ENCODE data around the gene PPTC7. TPM values are rescaled to one million over a fixed set of nuclear protein-coding genes. Genes with fewer than 3 reads are reported as not detected.

The PPTC7 gene
- polyA plus RNA-seq, 1 donor from 2014 or later, result 7.2 TPM

GRCh38 chr12:110540048-110540447 is 43.1 kb downstream of the PPTC7 start:
- Histone ChIP-seq H3K9ac (ENCODE audit: low read length) (no peak overlapping the region), H3K79me2 (replicated peaks; ENCODE audit: insufficient read depth, low read length) (no peaks in the 10 kb centered on the region), H4K20me1 (ENCODE audit: insufficient read depth) (no peaks in the 10 kb centered on the region), H3K36me3 (ENCODE audit: insufficient read depth, low read length) (no peaks in the 10 kb centered on the region), H3K9me2 (ENCODE audit: insufficient read depth, low read length) (no peaks in the 10 kb centered on the region), H3K9me3 (ENCODE audit: low read length) (no peaks in the 10 kb centered on the region), H3K4me2 (ENCODE audit: low read length) (no peak overlapping the region), H3K4me3 (ENCODE audit: low read length) (no peak overlapping the region), H3K27me3 (ENCODE audit: insufficient read depth, low read depth, low read length) (no peaks in the 10 kb centered on the region), H2AFZ (ENCODE audit: low read depth, low read length) (no peak overlapping the region), H3K27ac (ENCODE audit: low read length) (no peak overlapping the region), H3F3A (ENCODE audit: insufficient read depth, low read length, poor library complexity, severe bottlenecking) (no peaks in the 10 kb centered on the region)
- TF ChIP-seq EZH2 (IDR thresholded peaks at IDR 0.05; ENCODE audit: borderline replicate concordance, insufficient read depth, low read length, poor library complexity, severe bottlenecking), result no peak
- TF ChIP-seq TAF1 (IDR thresholded peaks at IDR 0.05; ENCODE audit: low read depth), result no peak
- TF ChIP-seq, protein P1, sequence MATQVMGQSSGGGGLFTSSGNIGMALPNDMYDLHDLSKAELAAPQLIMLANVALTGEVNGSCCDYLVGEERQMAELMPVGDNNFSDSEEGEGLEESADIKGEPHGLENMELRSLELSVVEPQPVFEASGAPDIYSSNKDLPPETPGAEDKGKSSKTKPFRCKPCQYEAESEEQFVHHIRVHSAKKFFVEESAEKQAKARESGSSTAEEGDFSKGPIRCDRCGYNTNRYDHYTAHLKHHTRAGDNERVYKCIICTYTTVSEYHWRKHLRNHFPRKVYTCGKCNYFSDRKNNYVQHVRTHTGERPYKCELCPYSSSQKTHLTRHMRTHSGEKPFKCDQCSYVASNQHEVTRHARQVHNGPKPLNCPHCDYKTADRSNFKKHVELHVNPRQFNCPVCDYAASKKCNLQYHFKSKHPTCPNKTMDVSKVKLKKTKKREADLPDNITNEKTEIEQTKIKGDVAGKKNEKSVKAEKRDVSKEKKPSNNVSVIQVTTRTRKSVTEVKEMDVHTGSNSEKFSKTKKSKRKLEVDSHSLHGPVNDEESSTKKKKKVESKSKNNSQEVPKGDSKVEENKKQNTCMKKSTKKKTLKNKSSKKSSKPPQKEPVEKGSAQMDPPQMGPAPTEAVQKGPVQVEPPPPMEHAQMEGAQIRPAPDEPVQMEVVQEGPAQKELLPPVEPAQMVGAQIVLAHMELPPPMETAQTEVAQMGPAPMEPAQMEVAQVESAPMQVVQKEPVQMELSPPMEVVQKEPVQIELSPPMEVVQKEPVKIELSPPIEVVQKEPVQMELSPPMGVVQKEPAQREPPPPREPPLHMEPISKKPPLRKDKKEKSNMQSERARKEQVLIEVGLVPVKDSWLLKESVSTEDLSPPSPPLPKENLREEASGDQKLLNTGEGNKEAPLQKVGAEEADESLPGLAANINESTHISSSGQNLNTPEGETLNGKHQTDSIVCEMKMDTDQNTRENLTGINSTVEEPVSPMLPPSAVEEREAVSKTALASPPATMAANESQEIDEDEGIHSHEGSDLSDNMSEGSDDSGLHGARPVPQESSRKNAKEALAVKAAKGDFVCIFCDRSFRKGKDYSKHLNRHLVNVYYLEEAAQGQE (IDR thresholded peaks at IDR 0.05; ENCODE audit: borderline replicate concordance), result no peak
- no peak for TF ChIP-seq RAD21 (conservative IDR thresholded peaks at IDR 0.05)
- no peak for TF ChIP-seq SMC3 (conservative IDR thresholded peaks at IDR 0.05; ENCODE audit: poor library complexity)
- TF ChIP-seq EP300 (conservative IDR thresholded peaks at IDR 0.05; ENCODE audit: poor library complexity, severe bottlenecking), result no peak
- TF ChIP-seq, protein P2, sequence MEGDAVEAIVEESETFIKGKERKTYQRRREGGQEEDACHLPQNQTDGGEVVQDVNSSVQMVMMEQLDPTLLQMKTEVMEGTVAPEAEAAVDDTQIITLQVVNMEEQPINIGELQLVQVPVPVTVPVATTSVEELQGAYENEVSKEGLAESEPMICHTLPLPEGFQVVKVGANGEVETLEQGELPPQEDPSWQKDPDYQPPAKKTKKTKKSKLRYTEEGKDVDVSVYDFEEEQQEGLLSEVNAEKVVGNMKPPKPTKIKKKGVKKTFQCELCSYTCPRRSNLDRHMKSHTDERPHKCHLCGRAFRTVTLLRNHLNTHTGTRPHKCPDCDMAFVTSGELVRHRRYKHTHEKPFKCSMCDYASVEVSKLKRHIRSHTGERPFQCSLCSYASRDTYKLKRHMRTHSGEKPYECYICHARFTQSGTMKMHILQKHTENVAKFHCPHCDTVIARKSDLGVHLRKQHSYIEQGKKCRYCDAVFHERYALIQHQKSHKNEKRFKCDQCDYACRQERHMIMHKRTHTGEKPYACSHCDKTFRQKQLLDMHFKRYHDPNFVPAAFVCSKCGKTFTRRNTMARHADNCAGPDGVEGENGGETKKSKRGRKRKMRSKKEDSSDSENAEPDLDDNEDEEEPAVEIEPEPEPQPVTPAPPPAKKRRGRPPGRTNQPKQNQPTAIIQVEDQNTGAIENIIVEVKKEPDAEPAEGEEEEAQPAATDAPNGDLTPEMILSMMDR (IDR thresholded peaks at IDR 0.05; ENCODE audit: poor library complexity, severe bottlenecking), result no peak
- TF ChIP-seq POLR2AphosphoS5 (IDR thresholded peaks at IDR 0.05), result no peak
- TF ChIP-seq MXI1 (conservative IDR thresholded peaks at IDR 0.05; ENCODE audit: poor library complexity, severe bottlenecking), result no peak

- no peak for TF ChIP-seq MXI1 (conservative IDR thresholded peaks at IDR 0.05; ENCODE audit: poor library complexity, severe bottlenecking)
- TF ChIP-seq EP300 (conservative IDR thresholded peaks at IDR 0.05; ENCODE audit: poor library complexity, severe bottlenecking), result no peak
- TF ChIP-seq, protein P2 (IDR thresholded peaks at IDR 0.05; ENCODE audit: poor library complexity, severe bottlenecking), result no peak
- TF ChIP-seq POLR2AphosphoS5 (IDR thresholded peaks at IDR 0.05), result no peak
- no peak for TF ChIP-seq RAD21 (conservative IDR thresholded peaks at IDR 0.05)
- TF ChIP-seq, protein P1 (IDR thresholded peaks at IDR 0.05; ENCODE audit: borderline replicate concordance), result no peak
- no peak for TF ChIP-seq EZH2 (IDR thresholded peaks at IDR 0.05; ENCODE audit: borderline replicate concordance, insufficient read depth, low read length, poor library complexity, severe bottlenecking)
- TF ChIP-seq SMC3 (conservative IDR thresholded peaks at IDR 0.05; ENCODE audit: poor library complexity), result no peak
- TF ChIP-seq TAF1 (IDR thresholded peaks at IDR 0.05; ENCODE audit: low read depth), result no peak
- no peaks in the 10 kb centered on the region for H3F3A ChIP-seq (ENCODE audit: insufficient read depth, low read length, poor library complexity, severe bottlenecking)
- no peaks in the 10 kb centered on the region for H3K27me3 ChIP-seq (ENCODE audit: insufficient read depth, low read depth, low read length)
- no peaks in the 10 kb centered on the region for H3K9me3 ChIP-seq (ENCODE audit: low read length)
- no peak overlapping the region for H3K4me2 ChIP-seq (ENCODE audit: low read length)
- no peaks in the 10 kb centered on the region for H3K9me2 ChIP-seq (ENCODE audit: insufficient read depth, low read length)
- H3K36me3 ChIP-seq (ENCODE audit: insufficient read depth, low read length), result no peaks in the 10 kb centered on the region
- no peak overlapping the region for H3K4me3 ChIP-seq (ENCODE audit: low read length)
- H2AFZ ChIP-seq (ENCODE audit: low read depth, low read length), result no peak overlapping the region
- no peaks in the 10 kb centered on the region for H3K79me2 ChIP-seq (replicated peaks; ENCODE audit: insufficient read depth, low read length)
- no peak overlapping the region for H3K27ac ChIP-seq (ENCODE audit: low read length)
- no peaks in the 10 kb centered on the region for H4K20me1 ChIP-seq (ENCODE audit: insufficient read depth)
- no peak overlapping the region for H3K9ac ChIP-seq (ENCODE audit: low read length)
These were observed 44.1 kb downstream of the PPTC7 start for GRCh38 chr12:110538869-110539622.
